Measurements from ENCODE around the gene ESYT2. TPM values are rescaled to one million over a fixed set of nuclear protein-coding genes. Genes with fewer than 3 reads are reported as not detected.
A peak's percentile ranks its signal among the peaks of the same experiment; 100 is the strongest.
"Not testable (repeated sequence)": the region's sequence is repeated elsewhere in the genome, so short reads cannot be mapped to it uniquely, and the experiment has no call there.

The ESYT2 gene, protein sequence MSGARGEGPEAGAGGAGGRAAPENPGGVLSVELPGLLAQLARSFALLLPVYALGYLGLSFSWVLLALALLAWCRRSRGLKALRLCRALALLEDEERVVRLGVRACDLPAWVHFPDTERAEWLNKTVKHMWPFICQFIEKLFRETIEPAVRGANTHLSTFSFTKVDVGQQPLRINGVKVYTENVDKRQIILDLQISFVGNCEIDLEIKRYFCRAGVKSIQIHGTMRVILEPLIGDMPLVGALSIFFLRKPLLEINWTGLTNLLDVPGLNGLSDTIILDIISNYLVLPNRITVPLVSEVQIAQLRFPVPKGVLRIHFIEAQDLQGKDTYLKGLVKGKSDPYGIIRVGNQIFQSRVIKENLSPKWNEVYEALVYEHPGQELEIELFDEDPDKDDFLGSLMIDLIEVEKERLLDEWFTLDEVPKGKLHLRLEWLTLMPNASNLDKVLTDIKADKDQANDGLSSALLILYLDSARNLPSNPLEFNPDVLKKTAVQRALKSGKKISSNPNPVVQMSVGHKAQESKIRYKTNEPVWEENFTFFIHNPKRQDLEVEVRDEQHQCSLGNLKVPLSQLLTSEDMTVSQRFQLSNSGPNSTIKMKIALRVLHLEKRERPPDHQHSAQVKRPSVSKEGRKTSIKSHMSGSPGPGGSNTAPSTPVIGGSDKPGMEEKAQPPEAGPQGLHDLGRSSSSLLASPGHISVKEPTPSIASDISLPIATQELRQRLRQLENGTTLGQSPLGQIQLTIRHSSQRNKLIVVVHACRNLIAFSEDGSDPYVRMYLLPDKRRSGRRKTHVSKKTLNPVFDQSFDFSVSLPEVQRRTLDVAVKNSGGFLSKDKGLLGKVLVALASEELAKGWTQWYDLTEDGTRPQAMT
- total RNA-seq (2014; rRNA removed; shearing (Covaris generic)), result 77.9 and 87.3 TPM in 2 replicates

DNA sequence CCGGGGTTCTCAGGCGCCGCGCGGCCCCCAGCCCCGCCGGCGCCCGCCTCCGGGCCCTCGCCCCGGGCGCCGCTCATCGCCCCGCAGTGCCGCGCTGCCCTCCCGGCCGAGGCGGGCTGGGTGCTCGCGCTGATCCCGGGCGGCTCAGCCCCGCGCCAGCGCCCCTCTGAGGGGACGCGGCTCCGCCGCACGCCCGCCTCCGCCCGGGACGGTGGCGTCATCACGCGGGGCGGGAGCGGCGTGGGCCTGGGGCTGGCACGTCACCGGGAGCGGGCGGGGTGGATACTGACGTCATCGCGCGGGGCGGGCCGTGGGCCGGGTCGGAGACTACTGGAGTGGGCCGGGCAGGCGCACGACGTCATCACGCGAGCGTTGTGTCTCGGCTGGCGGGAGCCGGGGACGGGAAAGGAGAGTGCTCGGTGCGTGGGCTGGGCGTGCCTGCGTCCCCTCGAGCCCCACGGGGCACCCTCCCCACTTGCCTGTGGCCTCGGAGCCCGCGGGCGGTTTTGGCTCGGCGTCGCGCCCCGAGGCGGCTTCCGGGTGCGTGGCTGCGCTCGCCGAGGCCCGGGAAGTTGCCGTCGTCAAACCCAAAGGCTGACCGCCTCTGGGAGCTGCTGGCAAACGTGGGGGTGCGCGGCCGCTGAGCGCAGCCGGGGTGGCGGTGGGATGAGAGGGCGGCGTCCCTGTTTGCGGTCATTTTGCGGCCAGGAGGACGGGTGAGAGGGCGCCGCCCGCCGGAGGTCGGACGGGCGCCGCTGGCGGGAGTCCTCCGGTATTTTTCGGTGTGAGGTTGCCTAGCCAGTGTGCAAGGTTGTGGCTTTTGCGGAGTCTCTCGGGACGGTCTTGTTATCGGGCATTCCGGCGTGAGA, at the start of gene ESYT2:
ESYT2 (minus strand) TSS at position 168 of the 869 bp plus-strand sequence; CDS start at position 77, 91 bp downstream.
- peak; percentile 97 for DNase-seq (ENCODE audit: low read depth)

DNA sequence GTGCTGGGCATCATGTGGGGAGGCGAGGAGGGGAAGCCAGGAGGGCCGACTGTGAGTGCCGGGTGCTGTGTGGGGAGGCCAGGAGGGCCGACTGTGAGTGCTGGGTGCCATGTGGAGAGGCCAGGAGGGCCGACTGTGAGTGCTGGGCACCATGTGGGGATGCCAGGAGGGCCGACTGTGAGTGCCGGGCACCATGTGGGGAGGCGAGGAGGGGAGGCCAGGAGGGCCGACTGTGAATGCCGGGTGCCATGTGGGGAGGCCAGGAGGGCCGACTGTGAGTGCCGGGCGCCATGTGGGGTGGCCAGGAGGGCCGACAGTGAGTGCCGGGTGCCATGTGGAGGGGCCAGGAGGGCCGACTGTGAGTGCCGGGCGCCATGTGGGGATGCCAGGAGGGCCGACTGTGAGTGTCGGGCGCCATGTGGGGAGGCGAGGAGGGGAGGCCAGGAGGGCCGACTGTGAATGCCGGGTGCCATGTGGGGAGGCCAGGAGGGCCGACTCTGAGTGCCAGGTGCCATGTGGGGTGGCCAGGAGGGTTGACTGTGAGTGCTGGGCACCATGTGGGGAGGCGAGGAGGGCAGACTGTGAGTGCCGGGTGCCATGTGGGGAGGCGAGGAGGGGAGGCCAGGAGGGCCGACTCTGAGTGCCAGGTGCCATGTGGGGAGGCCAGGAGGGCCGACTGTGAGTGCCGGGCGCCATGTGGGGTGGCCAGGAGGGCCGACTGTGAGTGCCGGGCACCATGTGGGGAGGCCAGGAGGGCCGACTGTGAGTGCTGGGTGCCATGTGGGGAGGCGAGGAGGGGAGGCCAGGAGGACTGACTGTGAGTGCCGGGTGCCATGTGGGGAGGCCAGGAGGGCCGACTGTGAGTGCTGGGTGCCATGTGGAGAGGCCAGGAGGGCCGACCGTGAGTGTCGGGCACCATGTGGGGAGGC, 49.1 kb upstream of the ESYT2 start:
- not testable (repeated sequence) for DNase-seq (ENCODE audit: low read depth)

DNA sequence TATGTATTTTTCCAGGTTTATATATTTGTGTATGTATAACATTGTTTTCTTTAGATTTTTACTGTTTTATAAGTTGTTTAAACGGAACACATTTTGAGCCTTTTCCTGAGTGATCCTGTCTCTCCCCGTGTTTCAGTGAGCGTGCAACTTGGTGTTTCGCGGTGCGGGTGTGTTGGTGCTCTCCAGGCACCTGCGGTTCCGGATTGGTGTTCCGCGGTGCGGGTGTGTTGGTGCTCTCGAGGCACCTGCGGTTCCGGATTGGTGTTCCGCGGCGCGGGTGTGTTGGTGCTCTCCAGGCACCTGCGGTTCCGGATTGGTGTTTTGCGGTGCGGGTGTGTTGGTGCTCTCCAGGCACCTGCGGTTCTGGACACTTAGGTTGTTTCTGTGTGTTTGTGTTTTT, 47.7 kb upstream of the ESYT2 start:
- DNase-seq (ENCODE audit: low read depth), result no peak

DNA sequence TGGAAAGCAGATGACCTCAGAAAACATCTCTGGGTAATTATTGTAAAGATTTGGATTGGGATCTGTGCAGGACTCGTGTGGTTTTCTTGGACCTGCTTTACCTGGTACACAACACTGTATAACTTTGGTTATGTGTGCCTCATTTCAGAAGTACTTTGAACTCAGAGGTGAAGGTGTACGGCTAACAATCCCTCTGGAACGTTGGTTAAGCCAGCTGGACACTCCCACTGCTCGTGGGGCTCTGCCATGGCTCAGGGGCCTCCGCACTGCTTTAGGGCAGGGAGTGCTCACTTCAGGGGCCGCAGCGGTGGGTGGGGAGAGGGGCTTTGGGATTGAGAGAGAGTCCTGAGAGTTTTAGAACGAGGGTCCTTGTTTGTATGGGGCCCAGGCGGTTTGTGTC, 40.6 kb upstream of the ESYT2 start:
- no peak for DNase-seq (ENCODE audit: low read depth)

DNA sequence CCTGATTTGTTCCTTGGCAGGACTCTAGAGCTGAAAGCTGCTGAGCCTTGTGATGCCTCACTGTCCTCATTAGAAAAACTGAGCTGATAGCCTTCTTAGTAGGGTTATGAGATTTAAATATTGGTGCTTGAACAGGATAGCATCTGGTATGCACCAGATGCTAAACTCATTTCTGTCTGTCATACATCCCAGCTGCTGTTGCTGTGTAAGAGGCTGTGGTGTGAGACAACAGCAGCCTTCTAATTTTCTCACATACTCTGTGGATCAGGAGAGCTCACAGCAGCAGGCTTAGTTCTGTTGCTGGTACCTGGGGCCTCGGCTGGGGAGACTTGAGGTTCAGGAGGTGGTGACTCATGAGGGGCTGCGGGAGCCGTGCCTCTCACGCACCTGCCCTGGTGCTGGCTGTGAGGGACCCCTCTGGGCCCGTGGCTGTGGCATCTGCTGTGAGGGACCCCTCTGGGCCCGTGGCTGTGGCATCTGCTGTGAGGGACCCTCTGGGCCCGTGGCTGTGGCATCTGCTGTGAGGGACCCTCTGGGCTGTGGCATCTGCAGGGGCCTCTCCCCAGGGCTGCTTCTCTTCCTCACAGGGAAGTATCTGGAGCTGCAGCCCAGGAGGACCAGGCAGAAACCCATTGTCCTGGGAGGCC, 39.6 kb upstream of the ESYT2 start:
- no peak for DNase-seq (ENCODE audit: low read depth)

DNA sequence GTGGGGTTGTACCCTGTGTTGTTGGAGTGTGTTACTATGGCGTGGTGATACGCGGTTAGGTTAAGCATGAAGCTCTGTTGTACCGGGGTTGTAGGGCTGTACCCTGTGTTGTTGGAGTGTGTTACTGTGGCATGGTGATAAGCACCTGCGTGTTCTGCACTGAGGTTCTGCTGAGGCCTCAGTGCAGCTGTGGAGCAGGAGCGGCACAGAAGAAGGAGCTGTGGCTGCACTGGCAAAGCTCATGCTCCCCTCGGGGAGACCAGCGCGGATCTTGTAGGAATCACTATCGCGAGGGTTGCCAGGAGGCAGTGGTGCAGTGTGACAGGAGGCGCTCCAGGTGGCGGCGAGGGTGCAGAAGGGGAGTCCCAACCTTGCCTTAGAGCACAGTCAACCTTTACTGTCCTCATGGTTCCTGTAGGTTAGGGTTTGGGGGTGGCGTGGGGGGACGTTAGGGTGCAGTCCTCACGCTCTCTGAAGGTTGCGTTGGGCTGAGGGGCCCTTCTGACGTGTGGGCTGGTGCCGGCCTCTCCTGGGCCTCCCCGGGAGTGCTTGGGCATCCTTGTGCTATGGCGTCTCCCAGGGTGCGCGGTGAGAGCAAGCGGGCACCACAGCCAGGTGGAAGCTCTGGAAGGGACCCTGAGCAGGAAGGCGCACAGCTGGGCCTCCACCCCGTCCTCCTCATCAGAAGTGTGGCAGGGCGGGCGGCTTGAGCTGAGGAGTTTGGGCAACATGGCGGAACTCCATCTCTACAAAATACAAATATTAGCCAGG, 38.1 kb upstream of the ESYT2 start:
- DNase-seq (ENCODE audit: low read depth), result no peak

DNA sequence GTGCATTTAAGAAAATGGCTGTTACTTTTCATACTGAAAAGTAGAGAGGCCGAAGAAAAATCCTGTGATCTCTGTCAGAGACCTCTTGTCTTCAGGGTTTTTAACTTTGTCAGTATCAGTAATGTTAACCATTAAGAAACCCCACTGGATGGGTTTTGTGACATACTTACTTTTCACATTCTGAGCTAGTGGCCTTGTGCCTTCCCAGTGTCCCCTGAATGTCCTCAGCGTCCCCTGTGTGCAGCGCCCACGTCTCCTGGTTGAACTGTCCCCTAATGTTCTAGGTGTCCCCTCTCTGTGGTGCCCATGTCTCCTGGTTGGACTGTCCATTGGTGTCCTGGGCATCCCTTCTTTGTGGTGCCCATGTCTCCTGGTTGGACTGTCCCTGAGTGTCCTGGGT, 36.7 kb upstream of the ESYT2 start:
- DNase-seq (ENCODE audit: low read depth), result no peak

DNA sequence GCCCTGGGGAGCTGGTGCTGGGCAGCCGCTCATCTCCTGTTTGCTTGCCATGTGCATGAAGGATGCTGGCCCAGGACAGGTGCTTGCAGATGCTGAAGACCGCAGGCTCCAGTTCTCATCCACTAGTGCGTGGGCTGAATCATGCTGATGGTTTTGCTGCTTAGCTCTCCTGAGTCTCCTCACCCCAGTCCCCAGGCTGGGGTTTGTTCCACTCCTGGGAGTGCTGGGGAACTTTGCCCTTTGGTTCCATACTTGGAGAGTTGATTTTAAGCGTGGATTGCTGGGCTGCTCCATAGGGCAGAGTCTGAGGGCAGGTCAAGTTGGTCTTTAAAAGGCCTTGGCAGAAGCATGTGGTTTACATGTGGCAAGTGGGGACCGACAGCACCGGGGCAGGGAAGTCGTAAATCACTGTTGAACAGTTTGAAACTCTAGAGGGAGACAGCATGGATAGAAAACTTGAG, 36.2 kb upstream of the ESYT2 start:
- DNase-seq (ENCODE audit: low read depth), result peak; percentile 38

DNA sequence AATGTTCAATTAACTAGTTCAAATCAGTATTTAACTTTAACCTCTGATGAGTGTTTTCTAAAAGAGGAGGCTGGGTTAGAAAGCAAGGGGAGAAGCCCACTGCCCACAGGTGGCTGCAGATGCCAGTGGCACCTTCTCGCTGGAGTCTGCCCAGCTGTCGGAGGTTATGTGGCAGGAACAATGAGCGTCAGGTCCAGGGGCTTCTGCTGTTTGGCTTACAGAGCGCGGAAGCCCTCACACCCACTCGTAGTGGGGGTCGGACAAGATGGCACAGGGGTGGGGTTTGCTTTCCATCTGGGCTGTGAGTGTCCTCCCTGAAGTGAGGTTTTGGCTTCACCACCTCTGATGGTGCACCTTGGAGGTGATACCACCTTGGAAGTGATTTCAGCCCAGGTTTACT, 35.5 kb upstream of the ESYT2 start:
- DNase-seq (ENCODE audit: low read depth), result no peak

DNA sequence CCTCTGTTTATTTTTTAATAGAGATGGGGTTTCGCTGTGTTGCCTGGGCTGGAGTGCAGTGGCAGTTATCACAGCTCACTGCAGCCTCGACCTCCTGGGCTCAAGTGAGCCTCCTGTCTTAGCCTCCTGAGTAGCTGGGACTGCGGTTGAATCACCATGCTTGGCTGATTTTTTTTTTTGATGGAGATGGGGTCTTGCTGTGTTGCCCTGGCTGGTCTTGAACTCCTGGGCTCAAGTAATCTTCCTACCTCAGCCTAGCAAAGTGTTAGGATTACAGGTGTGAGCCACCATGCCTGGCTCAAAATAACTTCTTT, 35.2 kb upstream of the ESYT2 start:
- no peak for DNase-seq (ENCODE audit: low read depth)

DNA sequence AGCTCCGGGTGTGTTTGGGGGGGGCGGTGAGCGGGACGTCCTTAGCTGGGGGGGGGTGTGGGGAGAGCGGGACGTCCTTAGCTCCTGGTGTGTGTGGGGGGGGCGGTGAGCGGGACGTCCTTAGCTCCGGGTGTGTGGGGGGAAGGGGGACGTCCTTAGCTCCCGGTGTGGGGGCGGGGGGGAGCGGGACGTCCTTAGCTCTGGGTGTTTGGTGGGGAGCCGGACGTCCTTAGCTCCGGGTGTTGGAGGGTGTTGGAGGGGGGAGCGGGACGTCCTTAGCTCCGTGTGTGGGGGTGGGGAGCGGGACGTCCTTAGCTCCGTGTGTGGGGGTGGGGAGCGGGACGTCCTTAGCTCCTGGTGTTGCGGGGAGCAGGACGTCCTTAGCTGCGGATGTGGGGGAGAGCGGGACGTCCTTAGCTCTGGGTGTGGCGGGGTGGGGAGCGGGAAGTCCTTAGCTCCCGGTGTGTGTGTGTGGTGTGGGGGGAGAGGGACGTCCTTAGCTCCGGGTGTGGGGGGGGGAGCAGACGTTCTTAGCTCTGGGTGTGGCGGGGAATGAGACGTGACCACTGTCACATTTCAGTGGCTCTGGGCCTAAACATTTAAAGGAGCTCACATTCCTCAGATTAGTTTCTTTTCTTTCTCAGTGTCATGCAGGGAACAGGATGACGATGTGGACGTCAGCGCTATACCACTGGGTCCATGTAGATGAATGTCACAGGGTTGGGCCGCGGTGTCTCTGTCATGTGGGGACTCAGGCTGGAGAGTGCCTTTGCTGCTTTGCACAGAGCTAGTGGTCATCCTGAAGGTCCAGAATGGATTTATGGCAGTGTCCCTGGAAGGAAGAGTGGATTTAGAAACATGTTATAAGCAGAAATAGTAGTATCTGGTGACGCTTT, 34.5 kb upstream of the ESYT2 start:
- peak; percentile 94 for DNase-seq (ENCODE audit: low read depth)

DNA sequence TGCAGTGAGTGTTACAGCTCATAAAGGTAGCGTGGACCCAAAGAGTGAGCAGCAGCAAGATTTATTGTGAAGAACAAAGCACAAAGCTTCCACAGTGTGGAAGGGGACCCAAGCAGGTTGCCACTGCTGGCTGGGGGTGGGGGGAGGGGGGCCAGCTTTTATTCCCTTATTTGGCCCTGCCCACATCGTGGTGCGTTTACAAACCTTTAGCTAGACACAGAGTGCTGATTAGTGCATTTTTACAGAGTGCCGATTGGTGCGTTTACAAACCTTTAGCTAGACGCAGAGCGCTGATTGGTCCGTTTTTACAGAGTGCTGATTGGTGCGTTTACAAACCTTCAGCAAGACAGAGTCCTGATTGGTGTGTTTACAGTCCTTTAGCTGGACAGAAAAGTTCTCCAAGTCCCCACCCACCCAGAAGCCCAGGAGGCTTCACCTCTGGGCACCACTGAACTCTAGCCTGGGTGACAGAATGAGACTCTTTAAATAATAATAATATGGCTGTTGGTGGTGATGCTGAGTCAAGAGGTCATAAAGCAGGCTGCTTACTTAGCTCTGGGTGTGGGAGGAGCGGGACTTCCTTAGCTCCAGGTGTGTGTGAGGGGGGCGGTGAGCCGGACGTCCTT, 33.8 kb upstream of the ESYT2 start:
- DNase-seq (ENCODE audit: low read depth), result not testable (repeated sequence)

DNA sequence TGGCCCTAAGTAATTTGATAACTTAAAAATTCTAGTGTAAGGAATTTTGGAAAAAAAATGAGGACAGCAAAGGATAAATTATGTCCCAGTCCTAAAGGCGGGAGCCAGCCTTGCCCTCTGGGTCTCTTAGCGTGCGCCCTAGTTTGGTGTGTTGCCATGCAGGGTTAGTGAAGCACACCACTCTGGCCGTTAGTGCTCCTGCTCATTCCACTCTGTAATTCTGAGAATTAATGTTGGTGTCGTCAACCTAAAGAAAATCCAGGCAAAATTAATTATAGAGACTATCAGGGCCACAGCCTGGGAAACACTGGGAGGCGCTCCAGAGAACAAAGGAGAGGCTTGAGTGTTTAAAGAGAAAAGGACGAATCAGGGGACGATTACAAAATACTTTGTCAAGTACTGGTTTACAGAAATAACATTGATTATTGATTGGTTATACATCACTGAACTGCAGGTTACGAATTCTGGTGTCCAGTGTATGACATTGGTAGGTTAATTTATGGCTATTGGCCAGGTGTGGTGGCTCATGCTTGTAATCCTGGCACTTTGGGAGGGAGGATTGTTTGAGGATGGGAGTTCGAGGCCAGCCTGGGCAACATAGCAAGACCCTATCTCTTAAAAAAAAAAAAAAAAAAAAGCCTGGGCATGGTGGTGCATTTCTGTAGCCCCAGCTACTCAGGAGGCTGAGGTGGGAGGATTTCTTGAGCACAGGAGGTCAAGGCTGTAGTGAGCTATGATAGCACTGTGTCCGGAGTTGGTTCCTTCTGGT, 32.8 kb upstream of the ESYT2 start:
- no peak for DNase-seq (ENCODE audit: low read depth)

DNA sequence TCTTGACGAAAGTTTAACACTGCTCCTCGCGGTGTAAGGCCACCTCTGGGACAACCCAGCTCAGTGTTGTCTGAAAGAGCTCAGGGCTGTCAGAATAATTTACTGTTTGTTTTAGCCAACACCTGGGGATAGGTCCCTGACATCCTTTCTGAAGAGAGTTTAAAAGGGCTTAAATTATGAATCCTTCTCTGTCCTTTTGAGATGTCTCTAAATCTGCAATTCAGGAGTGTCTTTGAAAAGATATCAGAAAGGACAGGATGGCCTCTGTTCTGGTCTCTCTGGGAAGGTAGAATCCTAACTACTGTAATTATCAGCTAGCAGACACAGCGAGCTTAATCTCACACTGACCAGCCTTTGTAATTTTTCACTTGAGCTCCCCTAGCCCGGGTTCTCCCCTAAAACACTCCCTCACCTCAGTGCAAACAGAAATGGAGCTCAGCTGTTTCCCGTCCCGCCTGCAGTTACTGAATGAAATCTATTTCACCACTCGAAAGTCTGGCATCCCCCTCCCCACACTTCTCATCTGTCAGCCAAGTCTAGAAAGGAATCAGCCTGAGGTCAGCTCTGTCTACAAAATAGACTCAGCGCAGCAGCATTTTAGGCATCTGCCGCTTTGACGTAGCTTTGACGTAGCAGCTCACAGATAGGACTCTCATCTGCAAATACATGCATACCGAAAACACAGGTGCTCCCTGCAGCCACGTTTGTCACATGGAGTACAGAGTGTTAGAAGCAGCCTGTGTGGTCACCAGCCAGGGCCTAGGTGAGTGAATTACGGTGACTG, 31.9 kb upstream of the ESYT2 start:
- no peak for DNase-seq (ENCODE audit: low read depth)

DNA sequence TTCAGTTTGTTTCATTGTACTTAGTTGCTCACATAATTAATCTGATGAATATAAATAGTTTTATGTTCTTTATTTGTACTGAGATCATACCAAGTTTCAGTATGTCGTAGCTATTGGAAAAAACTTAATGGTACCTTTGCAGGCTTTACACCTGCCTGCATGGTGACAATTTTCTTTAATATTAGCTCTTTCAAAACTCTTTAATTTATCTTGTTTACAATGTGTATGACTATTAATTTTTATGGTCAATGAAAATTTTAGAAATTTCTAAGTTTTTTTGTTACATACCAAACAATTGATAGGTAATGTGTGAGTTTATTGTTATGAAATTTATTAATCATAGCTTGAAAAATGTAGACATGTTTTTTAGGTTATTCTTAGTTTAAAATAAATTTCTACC, 31.1 kb upstream of the ESYT2 start:
- no peak for DNase-seq (ENCODE audit: low read depth)

Data from RPMI7951 (cell line).